GM12873 (cell line): Measurements from ENCODE around the gene KCNF1.

Source experiments
- TF ChIP-seq, protein P1 (sequence below): IDR thresholded peaks from 2 replicates; pipeline ENCODE4 v1.5.1; 2012; ENCODE audit warnings: low read depth, mild to moderate bottlenecking, moderate library complexity, low read length, control low read depth; ENCODE audit not compliant: insufficient read depth; ENCODE audit errors: missing control alignments

The KCNF1 gene

DNA sequence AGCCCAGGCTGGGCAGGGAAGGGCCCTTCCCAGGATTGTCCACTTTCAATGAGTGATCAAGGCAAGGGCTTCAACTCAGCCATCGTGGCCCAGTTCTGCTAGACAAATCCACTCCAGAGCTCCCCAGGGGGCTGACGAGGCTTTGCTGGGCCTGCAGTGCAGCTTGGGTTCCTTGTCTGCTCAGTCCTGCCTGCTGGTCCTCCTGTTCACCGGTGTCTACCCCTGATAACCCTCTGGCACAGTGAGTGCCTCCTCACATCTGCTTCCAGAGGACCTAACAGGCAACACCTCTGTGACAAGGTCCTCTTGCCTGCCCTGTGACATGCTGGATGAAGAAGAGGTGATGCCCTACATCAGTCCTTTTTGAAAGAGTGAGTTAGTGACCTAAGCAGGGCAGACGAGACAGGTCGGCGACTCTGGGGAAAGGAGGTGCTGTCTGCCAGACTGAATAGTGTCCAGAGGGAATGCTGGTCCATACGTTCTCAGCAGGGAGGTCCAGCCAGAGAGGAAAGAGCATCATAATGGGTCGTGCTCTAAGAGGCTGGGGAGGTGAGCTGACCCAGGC is 20.9 kb upstream of the KCNF1 start:
- TF ChIP-seq, protein P1, sequence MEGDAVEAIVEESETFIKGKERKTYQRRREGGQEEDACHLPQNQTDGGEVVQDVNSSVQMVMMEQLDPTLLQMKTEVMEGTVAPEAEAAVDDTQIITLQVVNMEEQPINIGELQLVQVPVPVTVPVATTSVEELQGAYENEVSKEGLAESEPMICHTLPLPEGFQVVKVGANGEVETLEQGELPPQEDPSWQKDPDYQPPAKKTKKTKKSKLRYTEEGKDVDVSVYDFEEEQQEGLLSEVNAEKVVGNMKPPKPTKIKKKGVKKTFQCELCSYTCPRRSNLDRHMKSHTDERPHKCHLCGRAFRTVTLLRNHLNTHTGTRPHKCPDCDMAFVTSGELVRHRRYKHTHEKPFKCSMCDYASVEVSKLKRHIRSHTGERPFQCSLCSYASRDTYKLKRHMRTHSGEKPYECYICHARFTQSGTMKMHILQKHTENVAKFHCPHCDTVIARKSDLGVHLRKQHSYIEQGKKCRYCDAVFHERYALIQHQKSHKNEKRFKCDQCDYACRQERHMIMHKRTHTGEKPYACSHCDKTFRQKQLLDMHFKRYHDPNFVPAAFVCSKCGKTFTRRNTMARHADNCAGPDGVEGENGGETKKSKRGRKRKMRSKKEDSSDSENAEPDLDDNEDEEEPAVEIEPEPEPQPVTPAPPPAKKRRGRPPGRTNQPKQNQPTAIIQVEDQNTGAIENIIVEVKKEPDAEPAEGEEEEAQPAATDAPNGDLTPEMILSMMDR: no peak

DNA sequence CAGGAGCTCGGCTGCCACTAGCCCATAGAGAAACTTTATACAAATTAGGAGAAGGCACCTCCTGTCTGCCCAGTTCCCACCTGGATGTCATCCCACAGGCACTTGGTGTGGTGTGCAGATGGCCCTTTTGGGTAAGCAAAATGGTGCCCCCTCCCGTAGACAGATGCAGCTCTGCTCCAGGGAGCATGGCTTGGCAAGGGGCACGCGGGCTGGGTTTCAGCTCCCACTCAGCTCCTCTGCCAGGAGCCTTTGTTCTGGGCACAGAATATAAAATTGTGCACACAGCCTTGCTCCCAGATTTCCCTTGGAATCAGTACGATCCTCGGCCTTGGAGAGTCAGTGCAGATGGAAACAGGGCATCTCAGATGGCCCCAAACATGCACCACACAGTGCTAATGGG is 20.3 kb upstream of the KCNF1 start:
- TF ChIP-seq, protein P1: no peak

DNA sequence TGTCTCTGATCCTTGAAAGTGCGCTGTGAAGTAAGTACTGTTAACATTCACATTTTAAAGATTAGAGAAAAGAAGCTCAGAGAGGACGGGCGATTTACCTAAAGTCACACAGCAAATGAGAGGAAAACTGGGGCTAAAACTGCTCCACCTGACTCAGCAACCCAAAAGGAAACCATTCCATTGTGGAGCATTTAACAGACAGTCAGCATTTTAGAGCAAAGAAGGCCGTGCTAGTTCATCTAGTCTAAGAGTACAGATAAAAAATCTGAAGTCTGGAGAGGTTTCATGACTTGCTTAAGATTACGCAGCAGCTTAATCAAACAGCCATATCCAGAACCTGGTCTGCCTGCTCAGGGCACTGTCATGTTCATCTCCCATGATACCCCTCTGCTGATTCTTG is 19.9 kb upstream of the KCNF1 start:
- TF ChIP-seq, protein P1: no peak

GRCh38 chr2:10892316-10892715 is 19.4 kb upstream of the KCNF1 start:
- TF ChIP-seq, protein P1: no peak

- TF ChIP-seq, protein P1: no peak
Measured at GRCh38 chr2:10892796-10893350, 18.9 kb upstream of the KCNF1 start.

DNA sequence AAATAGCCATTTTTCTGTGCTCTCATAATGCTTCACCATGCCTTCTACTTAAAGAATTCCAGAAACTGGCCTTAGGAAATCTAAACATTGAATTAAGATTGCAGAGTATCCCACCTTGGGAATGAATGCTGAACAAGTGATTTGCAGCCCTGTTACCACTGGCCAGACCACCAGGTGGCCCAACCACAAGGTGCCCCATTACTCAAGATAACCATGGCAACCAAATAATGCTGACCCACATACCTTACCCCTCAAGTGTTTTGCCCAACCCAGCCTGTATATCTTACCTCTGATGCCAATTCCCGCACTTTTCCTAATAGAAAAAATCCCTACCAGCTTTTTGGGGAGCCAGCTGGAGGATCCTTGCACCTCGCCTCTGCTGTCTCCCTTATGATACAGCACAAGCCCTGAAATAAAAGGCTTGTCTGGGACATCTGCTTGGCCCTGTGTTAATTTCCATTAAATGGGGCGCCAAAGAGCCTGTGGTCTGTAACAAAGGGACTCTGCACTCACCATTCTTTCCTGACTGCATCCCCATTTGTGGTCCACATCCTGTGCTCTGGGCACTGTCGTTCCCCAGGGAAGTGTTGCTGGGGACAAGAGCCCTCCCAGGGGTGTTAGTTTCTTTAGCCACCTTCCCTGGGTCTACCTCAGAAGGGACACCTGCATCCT is 17.3 kb upstream of the KCNF1 start:
- TF ChIP-seq, protein P1: no peak

GRCh38 chr2:10895231-10895630 is 16.5 kb upstream of the KCNF1 start:
- TF ChIP-seq, protein P1: no peak
